Upper lobe of right lung (tissue), 1 donor: ENCODE measurements around the gene GRK5. TPM values are rescaled to one million over a fixed set of nuclear protein-coding genes. Genes with fewer than 3 reads are reported as not detected.
"Not testable (repeated sequence)": the region's sequence is repeated elsewhere in the genome, so short reads cannot be mapped to it uniquely, and the experiment has no call there.

Source experiments
- ATAC-seq: fragments of 200-7000 bp; cut with Tn5 transposase; one replicate; pipeline ENCODE4 v1.9.1; 2020; ENCODE audit warnings: mild to moderate bottlenecking, moderate library complexity
- DNase-seq: peaks from one replicate; pipeline ENCODE4 v3.0.0-alpha.2; 2020
- H3K27ac ChIP-seq: fragments of 200-600 bp; one replicate; pipeline ENCODE4 v1.8.0; 2022
- H3K27me3 ChIP-seq: fragments of 200-600 bp; one replicate; pipeline ENCODE4 v1.8.0; 2022; ENCODE audit warnings: mild to moderate bottlenecking
- H3K36me3 ChIP-seq: fragments of 200-600 bp; one replicate; pipeline ENCODE4 v1.8.0; 2022
- H3K4me1 ChIP-seq: fragments of 200-600 bp; one replicate; pipeline ENCODE4 v1.8.0; 2022
- H3K4me3 ChIP-seq: fragments of 200-600 bp; one replicate; pipeline ENCODE4 v1.8.0; 2022; ENCODE audit warnings: mild to moderate bottlenecking
- H3K9me3 ChIP-seq: fragments of 200-600 bp; one replicate; pipeline ENCODE4 v1.8.0; 2022
- CTCF ChIP-seq: fragments of 200-600 bp; IDR thresholded peaks from one replicate; pipeline ENCODE4 v1.8.0; 2022; ENCODE audit warnings: antibody characterized with exemption
- intact Hi-C: fragments of 100-400 bp; cut with DNase I; formaldehyde crosslinking; loops from one replicate; pipeline ENCODE4 v1.11.0; 2022
- total RNA-seq: library from RNA; stranded (reverse); fragmentation: NEBNext Ultra II Directional; extraction: Animal tissue kit (Norgen Biotek cat#: 25700); gene quantifications from one replicate; pipeline ENCODE4 v1.2.1, GENCODE V29; 2021
- donor health status: DM: no; HTN: yes; CAD: no; lungs with severe emphysema.

The GRK5 gene
- total RNA-seq, 1 donor from 2014 or later: 83.5 TPM

GRCh38 chr10:119274519-119275045 lies 67.2 kb downstream of the GRK5 start:
- Histone ChIP-seq H3K27me3 (no peaks in the 10 kb centered on the region), H3K36me3 (no peaks in the 10 kb centered on the region), H3K4me1 (peaks cover 54% of the 10 kb centered on the region), H3K4me3 (no peak overlapping the region), H3K9me3 (no peaks in the 10 kb centered on the region), H3K27ac (no peak overlapping the region)
- intact Hi-C loops: no loop called here
- no peak for TF ChIP-seq CTCF
- ATAC-seq (no peak), DNase-seq (no peak)

- Histone ChIP-seq H3K4me1 (peaks cover 52% of the 10 kb centered on the region), H3K36me3 (no peaks in the 10 kb centered on the region), H3K9me3 (no peaks in the 10 kb centered on the region), H3K27me3 (no peaks in the 10 kb centered on the region), H3K27ac (no peak overlapping the region), H3K4me3 (no peak overlapping the region)
- no peak for ATAC-seq
- intact Hi-C loops: no loop called here
- no peak for TF ChIP-seq CTCF
- DNase-seq: no peak
Measured at GRCh38 chr10:119275085-119275484, 67.7 kb downstream of the GRK5 start.

- peaks cover 52% of the 10 kb centered on the region for H3K4me1 ChIP-seq
- H3K36me3 ChIP-seq, DNase-seq, ATAC-seq, H3K9me3 ChIP-seq, intact Hi-C loops, H3K27ac ChIP-seq, H3K27me3 ChIP-seq, H3K4me3 ChIP-seq: not testable (repeated sequence)
Measured at GRCh38 chr10:119276194-119276593, 68.8 kb downstream of the GRK5 start.

- DNase-seq: no peak
- H3K4me3 ChIP-seq: no peak overlapping the region
- ATAC-seq: no peak
- H3K4me1 ChIP-seq: peaks cover 51% of the 10 kb centered on the region
- H3K9me3 ChIP-seq: no peaks in the 10 kb centered on the region
- no peaks in the 10 kb centered on the region for H3K36me3 ChIP-seq
- intact Hi-C loops: no loop called here
- H3K27me3 ChIP-seq: no peaks in the 10 kb centered on the region
- no peak overlapping the region for H3K27ac ChIP-seq
- no peak for TF ChIP-seq CTCF
Measured at GRCh38 chr10:119278126-119278709, 70.8 kb downstream of the GRK5 start.

GRCh38 chr10:119279441-119279840 lies 72.1 kb downstream of the GRK5 start:
- Histone ChIP-seq H3K27me3 (no peaks in the 10 kb centered on the region), H3K36me3 (no peaks in the 10 kb centered on the region), H3K27ac (no peak overlapping the region), H3K4me1 (peaks cover 51% of the 10 kb centered on the region), H3K4me3 (no peak overlapping the region), H3K9me3 (no peaks in the 10 kb centered on the region)
- intact Hi-C loops: no loop called here
- no peak for TF ChIP-seq CTCF
- DNase-seq (no peak), ATAC-seq (no peak)

- intact Hi-C loops: no loop called here
- peak; percentile 73 for DNase-seq
Measured at GRCh38 chr10:119281581-119282071, 74.3 kb downstream of the GRK5 start.

More at GRCh38 chr10:119281581-119282071, 74.3 kb downstream of the GRK5 start:
- Histone ChIP-seq H3K27ac (peak overlapping the region; percentile 58), H3K36me3 (no peaks in the 10 kb centered on the region), H3K9me3 (no peaks in the 10 kb centered on the region), H3K4me1 (peaks cover 64% of the 10 kb centered on the region), H3K4me3 (no peak overlapping the region), H3K27me3 (no peaks in the 10 kb centered on the region)
- ATAC-seq: peak; percentile 13
- TF ChIP-seq CTCF: no peak
